SW480 (cell line): ENCODE results near the gene CFAP54.

Source experiments
- DNase-seq: peaks from one replicate; pipeline ENCODE4 v3.0.0-alpha.2; 2016; ENCODE audit warnings: low spot score

CFAP54 gene

DNA sequence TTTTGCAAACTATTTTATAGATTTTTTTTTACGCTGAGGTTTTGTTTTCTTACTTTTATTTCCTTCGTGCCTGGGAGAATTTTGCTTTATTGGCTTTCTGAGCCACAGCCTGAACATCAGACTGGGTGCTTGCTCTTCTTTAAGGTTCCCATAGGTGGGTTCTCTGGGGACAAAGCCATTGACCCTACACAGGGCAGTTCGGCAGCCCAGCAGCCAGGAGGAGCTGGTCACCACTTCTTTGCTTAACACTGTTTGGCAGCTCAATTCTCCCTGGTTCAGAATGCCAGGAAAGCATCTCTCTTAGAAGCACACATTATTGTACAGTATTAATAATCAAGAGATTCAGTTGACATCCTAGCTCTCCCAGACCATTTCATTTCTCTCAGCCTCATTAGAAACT lies 276.9 kb downstream of the CFAP54 start:
- DNase-seq = no peak

DNA sequence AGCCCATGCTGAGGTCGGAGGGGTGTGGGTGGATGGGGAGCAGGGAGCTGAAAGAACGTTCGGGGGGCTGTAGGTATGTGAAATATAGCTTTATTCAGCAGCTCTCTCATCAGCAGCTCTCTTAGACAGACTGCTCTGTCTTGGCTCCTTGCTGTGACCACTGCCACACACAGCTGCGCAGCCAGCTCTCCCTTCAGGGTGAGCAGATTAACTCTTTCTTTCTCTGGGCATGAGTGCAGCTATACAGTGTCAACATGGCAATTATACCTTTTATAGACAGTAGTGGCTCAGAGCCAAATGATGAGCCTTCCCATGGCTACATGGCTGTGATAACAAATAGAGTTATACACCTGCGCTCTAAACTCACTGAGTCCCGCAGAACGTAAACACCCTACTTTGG lies 280.0 kb downstream of the CFAP54 start:
- no peak for DNase-seq

DNA sequence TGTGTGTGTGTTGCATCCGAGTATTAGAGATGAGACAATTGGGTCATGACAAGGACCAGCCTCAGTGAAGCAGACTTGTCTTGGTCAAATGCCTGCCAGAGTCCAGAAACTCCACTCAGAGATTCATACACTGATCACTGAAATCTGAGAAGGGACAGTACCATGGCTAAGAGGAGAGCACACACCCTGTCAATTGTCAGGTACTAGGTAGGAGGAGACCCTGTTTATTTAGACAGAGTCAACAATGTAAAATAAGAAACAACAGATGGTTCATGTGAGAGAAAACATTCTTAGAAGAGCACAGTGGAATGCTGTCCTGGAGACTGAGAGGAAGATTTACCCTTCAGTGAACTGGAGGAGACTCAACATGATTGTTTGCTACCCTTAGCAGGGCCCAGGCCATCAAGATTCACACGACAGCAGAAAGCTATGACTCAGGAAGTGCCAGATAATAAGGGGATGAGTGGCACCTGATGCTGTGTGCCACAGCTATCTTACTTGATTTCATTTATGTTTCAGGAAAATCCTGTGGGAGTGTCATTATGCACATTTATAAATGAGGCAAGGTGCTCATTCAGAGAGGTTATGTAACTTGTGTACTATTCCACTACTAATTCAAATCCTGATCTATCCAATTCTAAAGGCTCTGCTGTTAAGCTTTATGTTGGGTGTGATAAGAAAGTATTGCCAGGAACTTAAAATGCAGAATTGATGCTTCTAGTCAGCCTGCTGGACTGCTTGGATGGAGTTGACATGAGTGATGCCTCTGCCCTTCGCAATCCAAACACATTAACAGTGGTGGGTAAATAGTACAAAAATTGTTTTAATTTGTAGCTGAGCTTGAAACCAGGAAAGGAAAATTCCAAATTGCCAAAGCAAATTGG lies 281.1 kb downstream of the CFAP54 start:
- no peak for DNase-seq

DNA sequence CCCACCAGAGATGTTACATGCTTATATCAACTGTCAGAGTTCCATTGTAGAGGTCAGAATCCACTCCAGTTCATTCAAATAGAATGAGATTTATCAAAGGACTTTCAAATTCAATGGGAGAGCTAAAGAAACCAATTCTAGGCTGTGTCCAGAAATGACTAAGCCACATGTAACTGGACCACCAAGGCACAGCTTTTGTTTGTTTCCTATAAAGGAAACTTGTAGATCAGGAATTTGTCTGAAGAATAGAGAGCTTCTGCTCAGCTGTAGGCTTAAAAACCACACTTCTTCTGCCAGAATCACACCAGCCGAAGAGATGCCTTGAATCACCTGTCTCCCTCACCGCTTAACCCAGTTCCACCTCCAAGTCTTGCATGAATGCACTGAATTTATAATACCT lies 283.7 kb downstream of the CFAP54 start:
- DNase-seq = no peak

DNA sequence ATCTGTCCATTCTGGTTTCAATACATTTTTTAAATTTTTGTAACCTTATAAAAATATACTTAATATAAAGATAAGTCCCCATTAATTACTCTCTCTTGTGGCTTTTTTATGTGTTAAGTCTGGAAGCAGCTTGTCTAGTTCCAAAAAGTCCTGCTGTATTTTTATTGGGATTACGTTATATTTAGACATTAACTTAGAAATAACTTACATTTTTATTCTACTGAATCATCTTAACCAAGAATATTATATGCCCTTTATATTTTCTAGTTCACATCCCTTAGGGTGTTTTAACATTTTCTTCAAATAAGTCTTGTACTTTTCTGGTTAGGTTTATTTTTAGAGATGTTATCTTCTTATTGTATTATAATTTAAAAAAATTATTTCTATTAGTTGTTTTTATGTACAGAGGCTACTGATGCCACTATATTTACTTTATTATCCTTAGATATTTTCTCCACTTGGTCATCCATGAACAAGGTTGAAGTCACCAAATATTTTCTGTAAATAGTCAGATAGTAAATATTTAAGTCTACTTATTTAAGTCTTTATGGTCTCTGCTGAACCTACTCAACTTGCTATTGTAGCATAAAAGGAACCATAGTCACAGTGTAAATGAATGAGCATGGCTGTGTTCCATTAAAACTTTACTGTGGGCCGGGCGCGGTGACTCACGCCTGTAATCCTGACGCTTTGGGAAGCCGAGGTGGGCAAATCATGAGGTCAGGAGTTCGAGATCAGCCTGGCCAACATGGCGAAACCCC lies 285.3 kb downstream of the CFAP54 start:
- DNase-seq = no peak

DNA sequence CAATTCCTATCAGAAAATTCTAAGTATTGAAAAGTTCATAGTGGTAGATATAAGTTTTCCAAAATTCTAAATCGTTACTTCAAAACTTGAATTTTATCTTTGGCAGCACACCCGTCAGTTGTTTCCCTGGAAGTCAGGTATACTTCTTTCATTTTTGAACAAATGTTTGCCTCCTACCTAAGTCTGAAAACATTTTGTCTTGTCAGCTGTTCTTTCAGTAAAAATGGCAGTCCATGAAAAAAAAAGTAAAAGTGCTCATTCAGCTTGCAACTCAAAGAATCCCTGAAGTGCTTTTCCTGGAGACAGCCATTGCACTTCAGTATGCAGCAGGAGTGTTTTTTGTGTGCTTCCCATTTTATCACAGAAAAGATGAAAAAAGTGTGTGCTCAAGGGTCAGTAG lies 287.5 kb downstream of the CFAP54 start:
- no peak for DNase-seq

DNA sequence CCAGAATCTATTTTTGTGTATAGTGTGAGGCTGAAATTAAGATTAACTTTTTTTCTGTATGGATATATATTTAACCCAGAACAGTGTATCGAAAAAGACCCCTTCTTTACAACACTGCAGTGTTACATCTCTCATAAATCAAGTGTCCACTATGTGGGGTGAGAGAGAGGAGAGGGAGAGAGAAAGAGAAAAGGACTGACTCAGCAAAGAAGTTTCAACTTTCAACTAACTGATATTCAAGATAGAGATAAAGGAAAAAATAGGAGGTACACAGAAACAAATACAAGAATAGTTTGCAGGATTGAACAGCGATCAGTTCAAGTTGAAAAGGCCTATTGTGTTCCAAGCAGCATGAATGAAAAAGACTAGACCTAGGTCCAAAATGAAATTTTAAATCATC lies 291.0 kb downstream of the CFAP54 start:
- no peak for DNase-seq

DNA sequence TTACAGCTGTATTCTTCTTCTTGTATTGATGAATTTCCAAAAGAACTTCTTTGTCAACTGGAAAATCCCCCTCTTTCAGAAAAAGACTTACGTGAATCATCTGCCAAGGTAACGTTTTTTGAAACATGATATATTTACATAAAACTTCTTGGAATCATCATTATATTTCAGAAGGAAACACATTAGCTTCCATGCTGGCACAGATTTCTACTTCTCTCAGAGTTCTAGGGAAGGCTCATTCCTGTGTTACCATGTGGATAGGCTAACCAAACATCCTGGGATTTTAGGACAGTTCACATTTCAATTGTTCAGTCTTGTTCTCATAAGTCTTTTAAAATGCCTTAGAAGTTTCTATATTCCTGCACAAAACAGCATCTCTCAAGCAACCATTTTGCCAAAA lies 297.4 kb downstream of the CFAP54 start:
- DNase-seq = no peak

DNA sequence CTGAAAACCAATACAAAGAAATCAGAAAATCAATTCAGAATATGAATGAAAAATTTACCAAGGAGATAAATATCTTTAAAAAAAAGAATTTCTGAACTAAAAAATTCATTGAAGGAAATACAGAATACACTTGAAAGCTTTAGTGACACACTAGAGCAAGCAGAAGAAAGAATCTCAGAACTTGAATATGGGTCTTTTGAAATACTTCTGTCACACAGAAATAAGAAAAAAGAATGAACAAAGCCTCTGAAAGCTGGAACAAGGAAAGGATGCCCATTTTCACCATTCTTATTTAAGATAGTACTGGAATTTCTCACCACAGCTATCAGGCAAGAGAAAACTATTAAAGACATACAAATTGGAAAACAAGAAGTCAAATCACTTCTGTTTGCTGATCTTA lies 314.6 kb downstream of the CFAP54 start:
- DNase-seq = no peak

DNA sequence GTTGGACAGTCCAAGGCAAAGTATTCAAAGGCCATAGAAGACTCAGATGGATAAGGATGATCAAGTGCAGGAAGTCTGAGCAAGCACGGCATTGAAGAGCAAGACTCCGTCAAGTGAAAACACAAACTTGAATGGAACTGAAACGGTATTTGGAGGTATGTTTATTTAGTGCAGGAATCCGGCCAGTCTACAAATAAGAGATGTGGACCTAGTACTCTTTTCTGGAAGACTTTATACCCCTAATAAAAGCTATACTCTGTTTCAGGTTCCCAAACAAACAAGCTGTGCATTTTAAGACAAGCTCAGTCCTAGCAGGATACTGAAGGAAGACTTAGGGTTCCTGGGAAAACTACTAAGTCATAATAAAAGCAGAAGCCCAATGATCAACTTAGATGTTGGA lies 316.9 kb downstream of the CFAP54 start:
- DNase-seq = no peak

DNA sequence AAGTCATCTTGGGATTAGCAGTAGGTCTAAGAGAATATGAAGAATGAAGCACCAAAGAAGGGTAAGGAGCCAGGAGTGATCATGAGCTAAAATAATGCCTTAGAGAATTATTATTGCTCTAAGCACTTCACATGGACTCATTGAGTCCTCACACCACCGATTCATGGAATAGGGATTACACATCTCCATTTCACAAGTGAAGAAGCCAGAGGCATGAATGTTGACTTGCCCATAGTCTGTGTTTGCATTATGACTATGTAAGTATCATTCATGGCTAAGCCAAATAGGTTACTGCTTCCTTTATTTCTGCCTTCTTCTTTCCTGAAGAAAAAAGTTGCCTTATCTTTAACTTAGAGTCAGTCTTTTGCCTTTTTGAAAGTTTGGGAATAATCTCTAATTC lies 318.4 kb downstream of the CFAP54 start:
- DNase-seq = no peak

DNA sequence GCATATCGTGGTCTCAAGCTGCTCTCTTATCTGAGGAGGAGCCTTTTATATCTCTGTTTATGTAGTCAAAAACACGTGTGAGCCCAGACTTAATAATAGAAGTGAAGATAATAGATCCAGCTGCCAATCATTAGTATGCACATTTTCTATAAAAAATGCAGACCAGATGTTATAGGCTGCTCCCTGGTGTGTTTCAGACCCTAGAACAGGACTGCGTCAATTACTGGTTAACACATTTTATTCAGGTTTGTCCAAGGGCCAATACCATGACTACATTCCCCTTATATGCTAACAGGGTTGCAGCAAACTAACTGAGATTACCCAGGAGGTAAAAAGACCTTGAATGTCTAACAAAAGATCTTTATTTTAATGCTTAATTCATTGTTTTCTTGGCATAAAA lies 319.2 kb downstream of the CFAP54 start:
- no peak for DNase-seq

DNA sequence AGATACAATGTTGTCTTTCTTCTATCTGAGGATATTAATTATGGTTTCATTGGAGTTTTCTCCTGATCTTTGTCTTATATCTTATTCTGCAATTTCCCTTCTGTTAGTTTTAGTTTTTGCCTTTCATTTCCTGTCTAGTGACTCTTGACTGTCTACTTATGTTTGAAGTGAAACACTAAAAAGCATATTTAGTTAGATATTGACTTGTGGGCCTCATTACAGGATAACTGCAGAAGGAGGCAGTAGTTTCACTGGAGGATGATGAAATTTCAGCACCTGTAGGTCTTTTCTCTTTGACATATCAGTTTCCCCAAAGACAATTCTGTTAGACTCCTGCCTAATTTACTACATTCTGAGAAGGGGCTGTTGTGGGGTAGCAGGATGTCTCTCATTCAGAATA lies 320.1 kb downstream of the CFAP54 start:
- DNase-seq = no peak

DNA sequence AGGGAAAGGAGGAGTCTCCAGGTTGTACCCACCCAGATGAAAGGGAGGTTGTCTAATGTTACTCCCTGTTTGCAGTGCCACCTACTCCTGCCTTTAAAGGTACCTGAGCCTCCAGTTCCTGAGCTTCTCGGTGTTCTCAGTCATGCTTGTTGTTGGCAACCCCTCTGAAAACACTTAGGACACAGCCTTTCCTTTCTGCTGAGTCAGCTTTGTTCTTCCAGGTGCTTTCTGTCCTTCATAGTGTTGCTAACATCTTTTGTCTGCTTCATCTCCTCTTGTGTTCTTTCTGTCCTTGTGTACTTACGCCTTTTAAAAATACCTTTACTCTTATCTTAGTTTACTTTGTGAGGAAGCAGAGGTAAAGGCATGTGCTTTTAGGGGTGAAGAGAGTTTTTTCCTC lies 320.7 kb downstream of the CFAP54 start:
- no peak for DNase-seq

DNA sequence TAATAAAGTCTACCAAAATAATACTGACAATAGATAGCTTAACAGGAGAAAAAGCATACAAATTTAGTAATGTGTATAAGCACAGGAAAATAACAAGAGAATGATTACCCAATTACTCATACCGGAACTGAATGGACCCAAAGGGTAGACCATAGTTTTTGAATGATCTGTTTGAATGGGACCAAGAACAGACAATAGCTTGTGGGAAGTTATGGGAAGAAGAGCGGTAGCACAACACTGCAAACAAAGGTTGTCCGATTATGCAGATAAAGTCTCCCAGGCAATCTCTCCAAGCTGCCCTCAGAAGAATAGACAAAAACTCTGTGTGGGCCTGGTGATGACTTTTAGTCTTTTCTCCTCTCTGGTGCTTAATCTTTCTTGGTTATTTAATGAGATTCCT lies 321.1 kb downstream of the CFAP54 start:
- DNase-seq = no peak

DNA sequence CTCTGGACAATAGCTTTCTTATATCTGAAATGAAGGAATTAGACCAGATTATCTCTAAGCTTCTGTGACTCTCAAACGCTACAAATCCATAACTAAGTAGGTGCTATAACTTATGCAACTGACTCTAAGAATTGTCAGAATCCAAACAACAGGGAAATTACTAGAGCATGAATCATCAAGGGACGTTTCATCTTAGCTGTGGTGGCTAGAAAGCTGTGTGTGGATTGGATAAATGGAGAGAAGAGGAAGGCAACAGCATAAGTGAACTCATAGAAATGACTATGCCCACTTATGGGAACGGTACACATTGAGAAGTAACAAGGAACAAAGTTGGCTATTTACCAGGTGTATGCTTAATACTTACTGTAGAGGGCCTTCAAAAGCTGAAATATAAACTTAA lies 321.7 kb downstream of the CFAP54 start:
- DNase-seq = peak; percentile 38

DNA sequence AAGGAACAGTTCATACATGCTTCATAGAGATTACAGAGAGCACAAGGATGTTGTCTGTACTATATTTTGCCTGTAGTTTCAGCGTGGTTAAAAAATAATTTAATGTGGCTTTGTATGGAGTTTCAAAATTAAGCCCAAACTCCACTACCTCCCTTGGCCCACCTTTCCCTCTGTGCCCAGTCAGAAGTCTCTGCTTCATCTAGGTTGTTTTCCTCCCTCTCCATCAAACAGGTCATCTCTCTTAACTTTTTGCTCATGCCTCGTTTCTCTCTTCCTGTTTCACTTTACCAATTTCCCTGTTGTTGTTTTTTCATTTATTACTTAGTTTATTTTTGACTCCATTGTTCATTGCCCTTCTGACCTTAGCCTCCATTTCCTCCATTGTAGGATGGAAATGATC lies 322.8 kb downstream of the CFAP54 start:
- DNase-seq = no peak

DNA sequence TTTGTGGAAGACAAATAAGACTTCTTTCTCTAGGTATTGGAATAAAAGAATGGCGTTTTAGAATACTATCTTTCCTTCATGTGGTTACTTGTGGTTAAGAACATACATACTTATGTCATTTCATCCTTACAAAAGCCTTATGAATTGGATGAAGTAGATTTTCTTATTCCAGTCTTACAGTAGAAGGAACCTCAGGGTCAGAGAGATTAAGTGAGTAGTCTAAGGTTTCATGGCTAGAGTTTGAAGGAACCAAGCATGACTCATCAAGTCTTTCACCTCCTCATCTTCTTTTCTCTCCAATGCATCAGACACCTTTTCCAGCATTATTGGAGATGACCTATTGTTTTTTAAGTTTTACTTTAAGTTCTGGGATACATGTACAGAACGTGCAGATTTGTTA lies 324.8 kb downstream of the CFAP54 start:
- DNase-seq = no peak

DNA sequence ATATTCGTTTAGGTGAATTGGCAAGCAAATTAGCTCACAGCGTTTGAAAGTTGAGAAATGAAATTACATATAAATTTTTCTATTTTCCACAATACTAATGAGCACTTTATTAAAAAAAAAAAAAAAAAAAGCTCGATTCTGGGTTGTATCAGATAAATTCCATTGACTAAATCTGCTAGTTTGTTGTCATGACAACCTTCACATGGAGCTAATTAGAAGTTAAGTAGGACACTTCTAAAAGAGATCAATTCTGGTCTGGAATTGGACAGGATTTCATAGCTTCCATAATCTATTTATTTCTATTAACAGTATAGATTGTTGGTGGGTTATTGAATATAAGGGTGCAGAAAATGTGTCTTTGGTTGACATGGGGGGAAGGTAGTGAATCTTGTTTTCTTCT lies 332.2 kb downstream of the CFAP54 start:
- no peak for DNase-seq

DNA sequence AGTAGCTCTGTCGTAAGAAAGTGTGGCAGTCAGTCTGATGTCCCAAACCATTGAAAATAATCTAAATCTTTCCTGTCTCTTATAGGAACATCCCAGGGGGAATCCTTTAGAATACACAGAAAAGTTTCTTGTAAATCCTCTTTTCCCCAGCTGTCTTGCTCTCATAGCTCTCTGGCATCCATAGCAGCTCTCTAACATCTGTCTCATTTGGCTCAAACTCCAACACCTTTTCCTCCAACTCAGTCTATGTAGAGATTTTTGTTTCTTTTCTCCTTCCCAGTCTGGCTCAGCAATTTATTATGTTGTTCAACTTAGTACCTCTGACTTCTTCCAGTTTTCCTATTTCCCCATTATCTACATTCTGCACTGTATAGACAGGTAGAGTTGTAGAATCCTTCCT lies 333.3 kb downstream of the CFAP54 start:
- DNase-seq = no peak

DNA sequence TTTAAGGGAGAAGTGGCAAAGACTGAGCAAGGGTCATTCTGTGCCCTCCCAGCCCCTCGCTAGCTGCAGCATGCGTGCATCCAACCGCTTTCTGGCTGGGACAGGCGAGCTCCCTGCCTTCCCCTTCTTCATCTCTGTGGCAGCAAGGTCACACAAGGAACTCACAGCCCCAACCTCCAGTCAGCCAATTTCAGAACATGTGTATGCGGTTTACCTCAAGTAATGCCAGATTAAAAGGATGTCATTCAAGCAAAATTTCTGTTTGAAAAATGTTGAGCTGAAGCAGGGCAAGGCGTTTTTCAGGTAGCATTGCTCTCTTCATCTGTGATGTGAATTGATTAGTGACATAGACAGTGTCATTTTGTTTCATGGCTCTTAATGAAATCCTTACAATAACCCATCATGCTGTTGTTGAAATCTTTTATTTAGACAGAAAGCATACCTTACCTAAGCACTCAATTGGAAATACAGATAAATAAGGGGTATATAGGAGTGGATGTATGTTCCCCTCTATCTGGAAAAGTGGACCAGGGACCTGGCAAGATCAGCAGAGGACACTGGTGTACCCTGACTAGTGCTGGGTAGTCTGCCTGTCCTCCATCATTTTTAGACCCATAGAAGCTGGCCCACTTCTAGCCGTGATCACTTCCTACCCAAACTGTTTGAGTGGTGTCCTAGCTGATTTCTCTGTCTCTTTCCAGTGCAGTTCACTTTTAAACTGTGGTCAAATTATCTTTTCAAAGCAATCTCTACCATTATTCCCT lies 334.9 kb downstream of the CFAP54 start:
- DNase-seq = no peak

DNA sequence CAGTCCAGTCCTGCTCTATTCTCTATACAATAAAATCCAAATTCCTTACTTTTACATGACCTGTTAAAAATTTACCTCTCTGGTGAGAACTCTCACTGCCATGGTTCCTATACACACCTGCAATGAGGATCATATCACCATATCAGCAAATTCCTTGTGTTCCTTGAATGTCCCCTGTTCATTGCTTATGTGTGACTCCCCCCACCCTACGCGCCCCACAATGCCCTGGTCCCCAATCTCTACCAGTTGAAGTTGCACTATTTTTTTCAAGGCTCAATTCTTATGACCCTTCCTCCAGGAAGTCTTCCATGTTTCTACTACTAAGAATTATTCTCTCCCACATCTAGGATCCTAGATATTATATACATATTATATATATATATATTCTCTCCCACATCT lies 335.5 kb downstream of the CFAP54 start:
- no peak for DNase-seq
